Right lobe of liver (tissue), 6 donors: ENCODE measurements around the gene DSTYK. TPM values are rescaled to one million over a fixed set of nuclear protein-coding genes. Genes with fewer than 3 reads are reported as not detected.
A peak's percentile ranks its signal among the peaks of the same experiment; 100 is the strongest.

Experiments used
- ATAC-seq, 4 donors: fragments of 200-7000 bp; cut with Tn5 transposase; one replicate each; pipeline ENCODE4 v1.9.1; 2020; ENCODE audit warnings: mild to moderate bottlenecking in 4 of 4, moderate library complexity in 4 of 4
- DNase-seq, 3 donors: peaks; one replicate each; pipeline ENCODE4 v3.0.0-alpha.2; 2020
- H3K27ac ChIP-seq, 3 donors: fragments of 200-600 bp; one replicate each; pipeline ENCODE4 v1.8.0; 2022
- H3K27me3 ChIP-seq, 2 donors: fragments of 200-600 bp; one replicate each; pipeline ENCODE4 v1.8.0; 2022
- H3K36me3 ChIP-seq, 4 donors: fragments of 200-600 bp; sonication (generic) in 1 of 4; one replicate each; pipeline versions ENCODE4 v1.5.1 to v1.8.0; 2017 to 2022; ENCODE audit warnings: control low read depth in 1 of 4
- H3K4me1 ChIP-seq, 4 donors: fragments of 200-600 bp; sonication (generic) in 1 of 4; one replicate each; pipeline versions ENCODE4 v1.5.1 to v1.8.0; 2017 to 2022; ENCODE audit warnings: control low read depth in 1 of 4
- H3K4me3 ChIP-seq, 3 donors: fragments of 200-600 bp; one replicate each; pipeline ENCODE4 v1.8.0; 2022
- H3K9me3 ChIP-seq, 4 donors: fragments of 200-600 bp; sonication (generic) in 1 of 4; one replicate each; pipeline versions ENCODE4 v1.5.1 to v1.8.0; 2017 to 2022; ENCODE audit warnings: control low read depth in 1 of 4
- POLR2A ChIP-seq: fragments of 450-650 bp; IDR thresholded peaks from one replicate; pipeline ENCODE4 v1.6.1; 2017; ENCODE audit warnings: antibody characterized with exemption, mild to moderate bottlenecking
- WGBS: methylation state at CpG from one replicate; pipeline ENCODE4 v1.1.6; 2018; ENCODE audit warnings: low coverage, low lambda C conversion rate; ENCODE audit not compliant: insufficient coverage; ENCODE audit errors: missing lambda C conversion rate; 5-methylcytosine and 5-hydroxymethylcytosine counted together
- intact Hi-C, 2 donors: fragments of 100-400 bp; cut with DNase I; formaldehyde crosslinking; loops; one replicate each; pipeline versions ENCODE4 v1.11.2 to v1.14.1; 2022
- total RNA-seq, 6 experiments: library from RNA; depleted of rRNA in 2 of 6; stranded (reverse); fragments of >200 nt in 2 of 6; fragmentation: NEBNext Ultra II Directional in 3 of 6; extraction: Animal tissue kit (Norgen Biotek cat#: 25700) in 3 of 6; gene quantifications; one replicate each; pipeline versions ENCODE4 v1.1.0 to v1.2.4, GENCODE V29; 2016 to 2023
- TF ChIP-seq, protein P1 (sequence below), 4 donors: fragments of 200-600 bp in 3 of 4; fragments of 450-650 bp in 1 of 4; IDR thresholded peaks; one replicate each; pipeline versions ENCODE4 v1.5.1 to v1.8.0; 2016 to 2022; ENCODE audit warnings: antibody characterized with exemption in 4 of 4, mild to moderate bottlenecking in 2 of 4
- donor health status: DM: no; HTN: yes; CAD: no.
- donor health status: DM: no; HTN: no; CAD: no.
- donor health status: DM: no; HTN: no; CAD: no.
- donor health status: DM: no; HTN: yes; CAD: no.
- donor health status: DM: no; HTN: yes; CAD: no.

The DSTYK gene
- total RNA-seq, 6 experiments from 2014 or later = 2.5 to 2.9 (median 2.6) TPM

- intact Hi-C loops = no loop called here
- no peaks in the 10 kb centered on the region for H3K27me3 ChIP-seq
- no peak for DNase-seq
- H3K4me3 ChIP-seq = peak overlapping the region; percentile 79 to 95 (median 94)
- TF ChIP-seq POLR2A = no peak
- TF ChIP-seq, protein P1, sequence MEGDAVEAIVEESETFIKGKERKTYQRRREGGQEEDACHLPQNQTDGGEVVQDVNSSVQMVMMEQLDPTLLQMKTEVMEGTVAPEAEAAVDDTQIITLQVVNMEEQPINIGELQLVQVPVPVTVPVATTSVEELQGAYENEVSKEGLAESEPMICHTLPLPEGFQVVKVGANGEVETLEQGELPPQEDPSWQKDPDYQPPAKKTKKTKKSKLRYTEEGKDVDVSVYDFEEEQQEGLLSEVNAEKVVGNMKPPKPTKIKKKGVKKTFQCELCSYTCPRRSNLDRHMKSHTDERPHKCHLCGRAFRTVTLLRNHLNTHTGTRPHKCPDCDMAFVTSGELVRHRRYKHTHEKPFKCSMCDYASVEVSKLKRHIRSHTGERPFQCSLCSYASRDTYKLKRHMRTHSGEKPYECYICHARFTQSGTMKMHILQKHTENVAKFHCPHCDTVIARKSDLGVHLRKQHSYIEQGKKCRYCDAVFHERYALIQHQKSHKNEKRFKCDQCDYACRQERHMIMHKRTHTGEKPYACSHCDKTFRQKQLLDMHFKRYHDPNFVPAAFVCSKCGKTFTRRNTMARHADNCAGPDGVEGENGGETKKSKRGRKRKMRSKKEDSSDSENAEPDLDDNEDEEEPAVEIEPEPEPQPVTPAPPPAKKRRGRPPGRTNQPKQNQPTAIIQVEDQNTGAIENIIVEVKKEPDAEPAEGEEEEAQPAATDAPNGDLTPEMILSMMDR (IDR thresholded peaks at IDR 0.05) = no peak
- H3K9me3 ChIP-seq = no peaks in the 10 kb centered on the region
- peak overlapping the region; percentile 90 to 92 (median 91) for H3K27ac ChIP-seq
- WGBS = 2% methylated on average over 27 of the region's 31 CpGs
- no peaks in the 10 kb centered on the region for H3K36me3 ChIP-seq
- peak in 2 of 4 donors; percentile 10 for ATAC-seq
- H3K4me1 ChIP-seq = peaks cover 0 to 10% (median 0%) of the 10 kb centered on the region in 4 donors
Observed at GRCh38 chr1:205210756-205211168, 740 bp downstream of the DSTYK start.

GRCh38 chr1:205208811-205209210, 2.7 kb downstream of the DSTYK start:
- DNase-seq = no peak
- Histone ChIP-seq H3K27ac (no peak overlapping the region), H3K4me1 (peaks cover 0 to 10% (median 0%) of the 10 kb centered on the region in 4 donors), H3K36me3 (no peaks in the 10 kb centered on the region), H3K9me3 (no peaks in the 10 kb centered on the region), H3K4me3 (no peak overlapping the region), H3K27me3 (no peaks in the 10 kb centered on the region)
- TF ChIP-seq POLR2A = no peak
- TF ChIP-seq, protein P1 (IDR thresholded peaks at IDR 0.05) = no peak
- intact Hi-C loops = no loop called here
- WGBS = 86% methylated on average over 3 of the region's 3 CpGs
- ATAC-seq = no peak

GRCh38 chr1:205205055-205205454, 6.4 kb downstream of the DSTYK start:
- intact Hi-C loops = no loop called here
- ATAC-seq (no peak), DNase-seq (no peak)
- H3K9me3 ChIP-seq = no peaks in the 10 kb centered on the region
- H3K27ac ChIP-seq = no peak overlapping the region
- no peak overlapping the region for H3K4me3 ChIP-seq
- H3K4me1 ChIP-seq = peaks cover 0 to 5% (median 0%) of the 10 kb centered on the region in 4 donors
- H3K27me3 ChIP-seq = no peaks in the 10 kb centered on the region
- TF ChIP-seq, protein P1 (IDR thresholded peaks at IDR 0.05) = no peak
- TF ChIP-seq POLR2A = no peak
- no peaks in the 10 kb centered on the region for H3K36me3 ChIP-seq

- H3K36me3 ChIP-seq = no peaks in the 10 kb centered on the region
- ATAC-seq = no peak
Observed at GRCh38 chr1:205204552-205204951, 7.0 kb downstream of the DSTYK start.

More at GRCh38 chr1:205204552-205204951, 7.0 kb downstream of the DSTYK start:
- no peaks in the 10 kb centered on the region for H3K9me3 ChIP-seq
- no peaks in the 10 kb centered on the region for H3K27me3 ChIP-seq
- no peak overlapping the region for H3K4me3 ChIP-seq
- H3K4me1 ChIP-seq = peaks cover 0 to under 1% (median 0%) of the 10 kb centered on the region in 4 donors
- TF ChIP-seq POLR2A = no peak
- TF ChIP-seq, protein P1 (IDR thresholded peaks at IDR 0.05) = no peak
- H3K27ac ChIP-seq = no peak overlapping the region
- DNase-seq = no peak
- intact Hi-C loops = no loop called here
